NCI-H187 treated with DMSO at 0.1 percent for 48 hours (cell line): ENCODE results near the gene PROCR.
"Not testable (repeated sequence)": the region's sequence is repeated elsewhere in the genome, so short reads cannot be mapped to it uniquely, and the experiment has no call there.

ENCODE experiments used
- DNase-seq: peaks from one replicate; lab custom pipeline; 2025; lab: John Stamatoyannopoulos, UW

The PROCR gene

DNA sequence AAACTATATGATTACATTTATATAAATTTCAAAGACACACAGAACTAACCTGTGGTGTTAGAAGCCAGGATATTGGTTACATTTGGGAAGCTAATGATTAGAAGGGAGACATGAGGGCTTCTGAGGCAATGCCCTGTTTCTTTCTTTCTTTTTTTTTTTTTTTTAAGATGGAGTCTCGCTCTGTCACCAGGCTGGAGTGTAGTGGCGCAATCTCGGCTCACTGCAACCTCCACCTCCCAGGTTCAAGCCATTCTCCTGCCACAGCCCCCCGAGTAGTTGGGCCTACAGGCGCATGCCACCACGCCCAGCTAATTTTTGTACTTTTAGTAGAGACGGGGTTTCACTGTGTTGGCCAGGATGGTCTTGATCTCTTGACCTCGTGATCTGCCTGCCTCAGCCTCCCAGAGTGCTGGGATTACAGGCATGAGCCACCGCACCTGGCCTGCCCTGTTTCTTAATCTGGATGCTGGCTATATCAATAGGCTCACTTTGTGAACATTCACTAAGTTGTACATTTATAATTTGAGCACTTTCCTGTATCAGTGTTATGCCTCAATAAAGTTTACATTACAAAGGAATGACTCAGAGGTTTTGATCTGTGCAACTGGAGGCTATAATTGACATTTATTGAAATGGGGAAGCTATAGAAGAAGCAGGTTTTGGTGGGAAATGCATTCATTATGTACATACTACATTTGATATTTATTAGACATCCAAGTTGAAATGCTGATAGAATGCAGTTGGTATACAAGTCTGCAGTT, 21.3 kb downstream of the PROCR start:
- DNase-seq: not testable (repeated sequence)

DNA sequence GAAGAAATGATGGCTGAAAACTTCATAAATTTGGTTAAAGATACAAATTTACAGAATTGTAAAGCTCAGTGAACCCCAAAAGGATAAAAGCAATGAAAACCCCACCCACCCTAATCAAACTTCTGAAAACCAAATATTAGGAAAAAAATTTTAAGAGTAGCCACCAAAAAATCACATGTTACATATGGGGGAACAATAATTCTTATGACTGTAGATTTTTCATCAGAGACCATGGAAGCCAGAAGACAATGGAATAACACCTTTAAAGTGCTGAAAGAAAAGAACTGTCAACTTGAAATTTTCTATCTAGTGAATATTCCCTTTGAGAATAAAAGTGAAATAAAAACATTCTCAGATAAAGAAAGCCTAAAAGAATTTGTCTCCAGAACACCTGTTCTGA, 24.4 kb downstream of the PROCR start:
- no peak for DNase-seq

DNA sequence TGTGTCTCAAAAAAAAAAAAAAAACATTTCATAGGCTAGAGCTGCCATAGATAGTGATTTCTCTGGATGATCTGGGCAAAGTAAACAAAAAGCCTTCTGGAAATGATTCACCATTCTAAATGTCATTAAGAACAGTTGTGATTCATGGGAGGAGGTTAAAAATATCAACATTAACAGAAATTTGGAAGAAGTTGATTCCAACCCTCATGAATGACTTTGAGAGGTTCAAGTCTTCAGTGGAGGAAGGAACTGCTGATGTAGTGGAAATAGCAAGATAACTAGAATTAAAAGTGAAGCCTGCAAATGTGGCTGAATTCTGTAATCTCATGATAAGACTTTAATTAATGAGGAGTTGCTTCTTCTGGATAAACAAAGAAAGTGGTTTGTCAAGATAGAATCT, 27.9 kb downstream of the PROCR start:
- DNase-seq: no peak

DNA sequence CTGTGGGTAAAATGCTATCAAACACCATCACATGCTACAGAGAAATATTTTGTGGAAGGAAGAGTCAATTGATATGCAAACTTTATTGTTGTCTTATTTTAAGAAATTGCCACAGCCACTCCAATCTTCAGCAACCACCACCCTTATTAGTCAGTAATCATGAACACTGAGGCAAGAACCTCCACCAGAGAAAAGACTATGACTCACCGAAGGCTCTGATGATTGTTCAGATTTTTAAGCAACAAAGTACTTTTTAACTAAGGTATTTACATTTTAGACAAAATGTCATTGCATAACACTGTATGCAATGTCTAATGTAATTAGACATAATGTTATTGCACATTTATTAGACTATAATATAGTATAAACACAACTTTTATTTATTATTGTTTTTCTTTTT, 28.4 kb downstream of the PROCR start:
- DNase-seq: no peak

DNA sequence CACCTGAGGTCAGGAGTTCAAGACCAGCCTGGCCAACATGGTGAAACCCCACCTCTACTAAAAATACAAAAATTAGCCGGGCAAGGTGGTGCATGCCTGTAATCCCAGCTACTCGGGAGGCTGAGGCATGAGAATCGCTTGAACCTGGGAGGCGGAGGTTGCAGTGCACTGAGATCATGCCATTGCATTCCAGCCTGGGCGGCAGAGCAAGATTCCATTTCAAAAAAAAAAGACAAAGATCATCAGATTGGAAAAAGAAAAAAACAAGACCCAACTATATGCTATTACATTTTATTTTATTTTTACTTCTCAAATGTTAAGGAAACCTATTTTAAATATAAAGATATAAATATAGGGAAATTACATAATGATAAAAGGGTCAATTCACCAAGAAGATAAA, 29.6 kb downstream of the PROCR start:
- not testable (repeated sequence) for DNase-seq

DNA sequence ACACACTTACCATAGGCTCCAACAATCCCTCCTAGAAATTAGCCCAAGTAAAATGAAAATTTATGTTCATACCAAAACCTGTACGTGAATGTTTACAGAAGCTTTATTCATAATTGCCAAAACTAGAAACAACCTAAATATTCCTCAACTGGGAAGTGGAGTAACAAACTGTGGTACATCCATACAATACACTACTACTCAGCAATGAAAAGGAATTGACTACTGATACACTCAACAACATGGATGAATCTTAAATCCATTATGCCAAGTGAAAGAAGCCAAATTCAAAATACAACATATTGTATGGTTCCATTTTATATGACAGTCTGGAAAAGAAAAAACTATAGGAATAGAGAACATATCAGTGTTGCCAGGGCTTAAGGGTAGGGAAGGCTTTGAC, 34.9 kb downstream of the PROCR start:
- no peak for DNase-seq

DNA sequence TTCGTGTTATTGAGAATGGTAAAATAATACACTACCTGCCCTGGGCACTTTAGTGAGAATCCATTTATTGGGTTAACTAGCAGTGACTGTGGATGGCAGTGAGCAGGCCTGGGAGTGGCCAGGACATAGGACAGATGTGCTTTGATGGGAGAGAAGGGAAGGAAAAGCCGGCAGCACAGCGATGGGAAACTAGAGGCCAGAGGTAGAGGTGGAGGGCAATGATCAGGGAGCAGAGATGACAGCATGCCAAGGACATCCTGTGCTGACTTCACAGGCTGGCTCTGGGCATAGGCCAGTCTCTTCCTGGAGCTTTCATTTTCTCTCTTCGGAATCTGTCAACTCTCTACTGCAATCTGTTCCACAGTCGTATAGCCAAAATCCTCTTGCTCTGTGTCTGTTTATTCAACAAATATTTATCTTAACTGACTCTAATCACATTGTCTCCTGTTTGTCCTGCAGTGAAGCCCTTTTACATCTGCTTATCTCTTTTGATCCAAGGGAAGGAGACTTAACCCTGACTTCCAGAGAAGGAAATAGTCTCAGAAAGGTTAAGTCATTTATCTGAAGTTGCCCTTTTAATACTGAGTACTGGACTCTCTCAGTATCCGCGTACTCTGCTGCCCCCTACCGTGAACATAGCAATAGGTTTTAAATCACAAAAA, 36.2 kb downstream of the PROCR start:
- DNase-seq: no peak

DNA sequence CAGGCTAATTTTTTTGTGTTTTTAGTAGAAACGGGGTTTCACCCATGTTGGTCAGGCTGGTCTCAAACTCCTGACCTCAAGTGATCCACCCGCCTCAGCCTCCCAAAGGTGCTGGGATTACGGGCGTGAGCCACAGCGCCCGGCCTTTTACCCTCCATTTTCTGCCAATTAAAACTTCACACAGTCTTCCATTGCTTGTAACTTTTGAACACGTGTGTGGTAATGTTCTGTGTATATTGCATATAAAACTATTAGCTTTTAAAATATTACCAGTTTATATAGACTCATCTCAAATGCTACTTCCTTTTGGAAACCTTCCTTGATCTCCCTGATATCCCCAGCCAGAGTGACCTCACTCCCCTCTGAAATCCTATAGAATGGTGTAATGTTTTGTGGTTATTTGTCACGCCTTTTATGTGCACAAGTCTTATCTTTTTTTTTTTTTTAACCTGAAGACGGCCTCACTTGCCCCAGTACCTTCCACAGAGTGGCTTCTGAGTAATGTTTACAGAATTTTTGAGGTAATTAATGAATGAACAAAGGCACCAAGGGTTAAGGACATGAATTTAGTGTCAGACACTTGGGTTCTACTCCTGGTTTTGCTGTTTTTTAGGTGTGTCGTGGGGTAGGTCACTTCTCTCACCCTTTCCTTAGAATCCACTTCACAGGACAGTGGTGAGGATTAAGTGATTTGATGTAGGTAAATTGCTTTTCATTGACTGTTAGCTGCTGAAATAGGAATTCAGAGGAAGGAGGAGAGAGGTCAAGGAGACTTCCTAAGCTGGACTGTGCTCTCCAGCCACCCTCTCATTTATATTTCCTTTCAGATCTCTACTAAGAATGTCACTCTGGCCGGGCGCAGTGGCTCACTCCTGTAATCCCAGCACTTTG, 43.4 kb downstream of the PROCR start:
- no peak for DNase-seq

DNA sequence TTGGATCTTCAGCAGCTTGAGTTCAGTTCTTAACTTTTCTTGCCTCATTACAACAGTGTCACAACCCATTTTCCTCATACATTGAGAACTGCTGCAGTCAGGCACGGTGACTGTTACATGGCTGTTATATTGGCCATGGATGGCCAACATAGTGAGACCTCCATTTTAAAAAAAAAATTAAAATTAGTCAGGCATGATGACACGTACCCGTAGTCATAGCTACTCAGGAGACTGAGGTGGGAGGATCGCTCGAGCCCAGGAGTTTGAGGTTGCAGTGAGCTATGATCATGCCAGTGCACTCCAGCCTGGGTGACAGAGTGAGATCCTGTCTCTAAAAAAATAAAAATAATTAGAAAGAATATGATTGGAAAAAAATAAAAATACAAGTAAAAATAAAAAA, 44.7 kb downstream of the PROCR start:
- no peak for DNase-seq

DNA sequence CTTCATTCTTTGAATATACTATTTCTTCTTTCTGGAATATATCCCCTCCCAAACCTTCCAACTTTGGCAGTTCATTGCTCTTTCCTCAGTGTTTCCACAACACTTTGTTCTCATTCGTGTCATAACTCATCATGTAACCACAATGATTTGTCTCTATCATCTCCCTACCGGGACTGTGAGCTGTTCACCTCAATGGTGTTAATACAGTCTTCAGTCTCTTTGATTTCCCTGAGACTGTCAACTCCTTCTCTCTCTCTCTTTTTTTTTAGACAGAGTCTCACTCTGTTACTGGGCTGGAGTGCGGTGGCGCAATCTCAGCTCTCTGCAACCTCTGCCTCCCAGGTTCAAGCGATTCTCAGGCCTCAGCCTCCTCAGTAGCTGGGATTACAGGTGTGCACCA, 52.1 kb downstream of the PROCR start:
- no peak for DNase-seq

DNA sequence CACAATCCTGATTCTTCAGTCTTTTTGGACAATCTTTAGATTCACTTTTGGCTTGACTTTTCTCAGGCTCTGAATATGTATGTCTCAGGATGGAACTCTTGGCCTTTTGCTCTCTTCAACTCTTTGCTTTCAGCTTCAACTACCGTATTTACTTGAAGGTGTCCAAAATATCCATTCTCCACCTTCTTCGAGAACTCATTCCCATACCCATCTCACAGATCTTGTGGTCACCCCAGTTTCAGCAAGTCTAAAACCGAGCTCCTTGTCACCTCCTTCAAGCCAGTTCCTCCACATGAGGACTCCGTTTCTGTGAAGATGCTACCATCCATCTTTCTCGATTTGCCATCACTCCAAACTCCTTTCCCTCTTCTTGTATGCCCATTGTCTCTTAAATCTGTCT, 52.7 kb downstream of the PROCR start:
- DNase-seq: no peak

DNA sequence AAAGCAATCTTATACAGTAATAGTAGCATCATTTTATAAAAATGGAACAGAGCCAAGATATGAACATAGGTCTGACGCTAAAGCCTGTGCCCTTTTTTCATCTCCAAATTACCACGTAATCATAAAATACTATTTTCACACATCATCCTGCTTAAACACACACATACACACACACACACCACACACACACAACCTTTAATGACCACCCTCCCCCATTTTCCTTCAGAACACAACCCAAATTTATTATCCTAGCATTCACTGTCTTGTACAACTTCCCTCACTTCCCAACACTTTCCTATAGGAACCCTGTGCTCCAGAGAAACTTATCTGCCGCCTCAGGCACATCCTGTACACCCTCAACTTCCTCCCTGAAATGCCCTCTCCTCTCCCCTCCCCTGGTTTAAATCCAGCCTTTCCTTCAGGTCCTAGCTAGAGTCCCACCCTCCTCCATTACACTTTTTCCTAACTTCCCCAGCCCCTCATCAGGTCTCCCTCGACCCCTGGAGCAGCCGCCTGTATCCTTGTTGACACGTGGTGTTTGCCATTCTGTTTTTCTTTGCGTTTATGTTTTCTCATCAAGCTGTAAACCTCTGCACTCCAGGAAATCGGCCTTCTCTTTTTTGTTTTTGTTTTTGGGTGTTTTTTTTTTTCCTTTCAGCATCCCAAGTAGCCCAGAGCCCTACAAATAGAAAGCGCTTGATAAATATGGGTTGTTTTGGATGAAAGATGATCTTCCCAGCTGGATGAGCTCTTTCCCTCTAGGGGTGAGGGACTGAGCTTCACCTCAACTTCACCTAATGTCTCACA, 53.6 kb downstream of the PROCR start:
- no peak for DNase-seq

DNA sequence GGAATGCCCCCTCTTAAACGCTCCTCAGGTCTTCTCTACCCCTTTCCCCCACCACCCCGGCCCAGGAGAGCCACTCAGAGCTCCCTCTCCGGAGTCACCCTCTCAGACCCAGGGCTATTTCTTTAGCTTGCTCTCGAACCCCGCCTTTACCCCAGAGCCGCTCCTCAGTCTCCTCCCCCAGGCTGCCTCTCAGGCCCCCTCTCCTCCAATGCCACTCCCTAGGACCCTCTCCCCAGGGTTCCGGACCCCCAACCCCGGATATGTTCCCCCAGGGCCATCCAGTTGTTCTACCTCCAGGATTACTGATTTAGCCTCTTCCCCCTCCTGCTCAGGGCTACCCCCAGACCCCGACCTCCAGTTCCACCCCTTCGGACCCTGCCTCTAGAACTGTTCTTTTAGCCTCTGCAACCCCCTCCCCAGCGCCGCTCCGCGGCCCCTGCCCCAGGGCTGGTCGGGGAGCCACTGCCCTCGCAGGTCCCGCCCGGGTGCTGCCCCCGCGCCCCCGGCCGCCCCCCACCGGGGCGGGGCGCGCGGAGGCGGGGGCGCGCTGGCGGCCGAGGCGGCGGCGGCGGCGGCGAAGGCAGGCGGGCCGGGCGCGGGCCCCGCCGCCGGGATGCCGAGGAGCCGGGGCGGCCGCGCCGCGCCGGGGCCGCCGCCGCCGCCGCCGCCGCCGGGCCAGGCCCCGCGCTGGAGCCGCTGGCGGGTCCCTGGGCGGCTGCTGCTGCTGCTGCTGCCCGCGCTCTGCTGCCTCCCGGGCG, 54.4 kb downstream of the PROCR start, which contains the start of gene MMP24:
Gene MMP24, plus strand, starts transcription at position 565 of the 758 bp plus-strand sequence. Its CDS starts 49 bp downstream, at position 614.
- no peak for DNase-seq
